DOHH2 (cell line): ENCODE results near the gene CDH2.

Experiments used
- H3F3A ChIP-seq: fragments of 200-600 bp; sonication (generic), shearing (Covaris generic); 2 replicates; pipeline ENCODE4 v1.6.0; 2016; ENCODE audit warnings: antibody characterized with exemption, mild to moderate bottlenecking; ENCODE audit not compliant: control insufficient read depth, insufficient read depth
- H3K27ac ChIP-seq: fragments of 200-600 bp; sonication (generic); 2 replicates; pipeline ENCODE4 v1.5.1; 2014; ENCODE audit warnings: low read depth, mild to moderate bottlenecking, low read length, moderate library complexity
- H3K27me3 ChIP-seq: fragments of 200-600 bp; sonication (generic); 2 replicates; pipeline ENCODE4 v1.6.1; 2014; ENCODE audit warnings: mild to moderate bottlenecking, low read length, mixed read lengths; ENCODE audit not compliant: control insufficient read depth
- H3K36me3 ChIP-seq: fragments of 200-600 bp; sonication (generic); 2 replicates; pipeline ENCODE4 v1.6.1; 2014; ENCODE audit warnings: mild to moderate bottlenecking, low read length, moderate library complexity, mixed read lengths; ENCODE audit not compliant: control insufficient read depth
- H3K4me1 ChIP-seq: fragments of 200-600 bp; sonication (generic); 2 replicates; pipeline ENCODE4 v1.6.1; 2014; ENCODE audit warnings: mild to moderate bottlenecking, low read length, mixed read lengths; ENCODE audit not compliant: control insufficient read depth
- H3K4me2 ChIP-seq: fragments of 200-600 bp; sonication (generic); 2 replicates; pipeline ENCODE4 v1.6.0; 2014; ENCODE audit warnings: mild to moderate bottlenecking, low read length, moderate library complexity
- H3K4me3 ChIP-seq: fragments of 200-600 bp; sonication (generic); 2 replicates; pipeline ENCODE4 v1.5.1; 2014; ENCODE audit warnings: mild to moderate bottlenecking, low read length, mixed read lengths
- H3K79me2 ChIP-seq: fragments of 200-600 bp; sonication (generic); 2 replicates; pipeline ENCODE4 v1.6.1; 2014; ENCODE audit warnings: mild to moderate bottlenecking, low read length, mixed read lengths; ENCODE audit not compliant: control insufficient read depth
- H3K9me2 ChIP-seq: fragments of 200-600 bp; sonication (generic); replicated peaks from 2 replicates; pipeline ENCODE4 v1.6.1; 2014; ENCODE audit warnings: mild to moderate bottlenecking, low read length, mixed read lengths; ENCODE audit not compliant: control insufficient read depth
- H3K9me3 ChIP-seq: fragments of 200-600 bp; sonication (generic); 2 replicates; pipeline ENCODE4 v1.6.1; 2014; ENCODE audit warnings: antibody characterized with exemption, low read length, mixed read lengths; ENCODE audit not compliant: control insufficient read depth, insufficient read depth
- H4K20me1 ChIP-seq: fragments of 200-600 bp; sonication (generic); 2 replicates; pipeline ENCODE4 v1.6.0; 2014; ENCODE audit warnings: low read depth, mild to moderate bottlenecking, antibody characterized with exemption, low read length, moderate library complexity; ENCODE audit not compliant: control insufficient read depth, insufficient read depth
- CTCF ChIP-seq: fragments of 200-600 bp; sonication (generic); IDR thresholded peaks from one replicate; pipeline ENCODE4 v1.5.1; 2014; ENCODE audit warnings: antibody characterized with exemption, mild to moderate bottlenecking, low read depth, low read length; ENCODE audit not compliant: poor library complexity, severe bottlenecking
- EZH2phosphoT487 ChIP-seq: fragments of 200-600 bp; sonication (generic); IDR thresholded peaks from 2 replicates; pipeline ENCODE4 v1.6.1; 2017; ENCODE audit warnings: borderline replicate concordance, mild to moderate bottlenecking, antibody characterized with exemption, low read length, moderate library complexity, mixed read lengths

CDH2 gene

DNA sequence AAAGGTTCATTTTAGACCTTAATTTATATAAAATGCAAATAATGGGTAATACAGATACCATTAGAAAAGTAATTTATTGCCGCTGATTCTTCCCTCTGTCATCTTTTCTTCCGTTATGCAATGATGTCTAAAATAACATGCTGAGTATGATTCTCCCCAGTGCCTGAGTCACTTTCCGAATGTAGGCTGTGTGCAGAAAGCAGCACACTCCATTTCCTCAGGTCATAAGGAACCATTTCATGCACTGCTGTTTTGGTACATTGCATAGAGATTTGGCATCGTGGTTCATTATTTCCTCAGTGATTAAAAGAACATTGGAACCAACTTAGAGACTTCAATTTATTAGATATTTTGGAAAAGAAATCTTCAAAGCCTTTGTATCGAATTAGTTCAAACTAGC lies 173.5 kb downstream of the CDH2 start:
- Histone ChIP-seq H3K4me3 (no peak overlapping the region), H3K9me3 (no peaks in the 10 kb centered on the region), H3K27ac (no peak overlapping the region), H3K79me2 (no peaks in the 10 kb centered on the region), H3F3A (no peaks in the 10 kb centered on the region), H3K9me2 (no peaks in the 10 kb centered on the region), H3K36me3 (no peaks in the 10 kb centered on the region), H3K4me1 (no peaks in the 10 kb centered on the region), H3K27me3 (no peaks in the 10 kb centered on the region), H4K20me1 (no peaks in the 10 kb centered on the region), H3K4me2 (no peak overlapping the region)
- TF ChIP-seq EZH2phosphoT487 (no peak), CTCF (no peak)

DNA sequence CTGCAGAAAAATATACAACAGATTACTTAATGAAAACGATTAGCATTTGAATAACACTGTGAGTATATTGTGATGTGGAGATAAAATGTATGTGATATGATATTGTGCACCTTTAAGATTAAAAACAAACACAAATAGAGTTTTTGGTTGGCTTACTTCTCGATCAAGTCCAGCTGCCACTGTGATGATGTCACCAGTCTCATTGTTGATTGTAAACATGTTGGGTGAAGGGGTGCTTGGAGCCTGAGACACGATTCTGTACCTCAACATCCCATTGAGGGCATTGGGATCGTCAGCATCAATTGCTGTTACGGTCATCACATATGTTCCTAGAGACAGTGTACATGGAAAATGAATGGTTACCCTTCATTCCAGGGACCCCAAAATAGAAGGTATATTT lies 174.1 kb downstream of the CDH2 start:
- no peak overlapping the region for H3K27ac ChIP-seq
- H3K79me2 ChIP-seq: no peaks in the 10 kb centered on the region
- H3K4me2 ChIP-seq: no peak overlapping the region
- H3K4me3 ChIP-seq: no peak overlapping the region
- H3K9me3 ChIP-seq: no peaks in the 10 kb centered on the region
- no peaks in the 10 kb centered on the region for H3K36me3 ChIP-seq
- H3K27me3 ChIP-seq: no peaks in the 10 kb centered on the region
- H4K20me1 ChIP-seq: no peaks in the 10 kb centered on the region
- H3K4me1 ChIP-seq: no peaks in the 10 kb centered on the region
- H3K9me2 ChIP-seq: no peaks in the 10 kb centered on the region
- no peaks in the 10 kb centered on the region for H3F3A ChIP-seq
- TF ChIP-seq CTCF: no peak
- TF ChIP-seq EZH2phosphoT487: no peak

DNA sequence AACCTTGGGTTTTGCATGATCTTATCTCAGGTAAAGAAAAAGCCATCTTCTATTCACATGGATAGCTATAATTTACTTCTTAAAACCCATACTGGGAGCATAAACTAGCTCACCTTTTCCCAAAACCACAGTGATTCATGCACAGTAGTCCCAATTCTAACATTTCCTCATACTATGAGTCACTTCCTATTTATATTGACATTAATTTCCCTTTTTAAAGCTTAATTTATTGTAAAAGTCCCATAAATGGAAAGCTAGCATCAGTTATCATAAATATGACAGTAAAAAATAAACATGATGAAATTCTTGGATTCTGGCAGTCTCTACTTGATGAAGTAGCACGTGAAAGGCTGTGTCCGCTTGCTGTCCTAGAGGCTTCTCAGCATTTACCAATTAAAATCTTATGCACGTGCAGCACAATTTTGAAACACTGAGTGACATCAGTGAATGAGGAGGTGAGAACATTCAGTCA lies 180.1 kb downstream of the CDH2 start:
- Histone ChIP-seq H3K4me1 (no peaks in the 10 kb centered on the region), H3K27ac (no peak overlapping the region), H3K79me2 (no peaks in the 10 kb centered on the region), H3K9me3 (no peaks in the 10 kb centered on the region), H3F3A (no peaks in the 10 kb centered on the region), H3K4me3 (no peak overlapping the region), H4K20me1 (no peaks in the 10 kb centered on the region), H3K4me2 (no peak overlapping the region), H3K27me3 (no peaks in the 10 kb centered on the region), H3K36me3 (no peaks in the 10 kb centered on the region), H3K9me2 (no peaks in the 10 kb centered on the region)
- TF ChIP-seq CTCF: no peak
- no peak for TF ChIP-seq EZH2phosphoT487
